ENCODE results near the gene CNTNAP2.

CNTNAP2 gene

GRCh38 chr7:147014286-147014955 lies 897.8 kb downstream of the CNTNAP2 start:
- DNase-seq (ENCODE audit: low read depth, low spot score): no peak

- no peak for DNase-seq (ENCODE audit: low read depth, low spot score)
These were observed 899.4 kb downstream of the CNTNAP2 start for GRCh38 chr7:147015999-147016398.

GRCh38 chr7:147022056-147022455 lies 905.5 kb downstream of the CNTNAP2 start:
- no peak for DNase-seq (ENCODE audit: low read depth, low spot score)

- DNase-seq (ENCODE audit: low read depth, low spot score): no peak
These were observed 906.8 kb downstream of the CNTNAP2 start for GRCh38 chr7:147023440-147023839.

GRCh38 chr7:147029953-147030352 lies 913.4 kb downstream of the CNTNAP2 start:
- no peak for DNase-seq (ENCODE audit: low read depth, low spot score)

GRCh38 chr7:147033641-147034040 lies 917.0 kb downstream of the CNTNAP2 start:
- DNase-seq (ENCODE audit: low read depth, low spot score): no peak

GRCh38 chr7:147041438-147041837 lies 924.8 kb downstream of the CNTNAP2 start:
- no peak for DNase-seq (ENCODE audit: low read depth, low spot score)

GRCh38 chr7:147044941-147045340 lies 928.3 kb downstream of the CNTNAP2 start:
- no peak for DNase-seq (ENCODE audit: low read depth, low spot score)

- DNase-seq (ENCODE audit: low read depth, low spot score): no peak
These were observed 931.1 kb downstream of the CNTNAP2 start for GRCh38 chr7:147047696-147048095.

- no peak for DNase-seq (ENCODE audit: low read depth, low spot score)
These were observed 932.3 kb downstream of the CNTNAP2 start for GRCh38 chr7:147048864-147049263.

GRCh38 chr7:147052818-147053217 lies 936.2 kb downstream of the CNTNAP2 start:
- no peak for DNase-seq (ENCODE audit: low read depth, low spot score)

GRCh38 chr7:147053746-147054145 lies 937.1 kb downstream of the CNTNAP2 start:
- DNase-seq (ENCODE audit: low read depth, low spot score): no peak

- DNase-seq (ENCODE audit: low read depth, low spot score): no peak
These were observed 943.5 kb downstream of the CNTNAP2 start for GRCh38 chr7:147060070-147060469.

GRCh38 chr7:147062897-147063296 lies 946.3 kb downstream of the CNTNAP2 start:
- DNase-seq (ENCODE audit: low read depth, low spot score): no peak

GRCh38 chr7:147068842-147069241 lies 952.2 kb downstream of the CNTNAP2 start:
- no peak for DNase-seq (ENCODE audit: low read depth, low spot score)

GRCh38 chr7:147069771-147070170 lies 953.2 kb downstream of the CNTNAP2 start:
- DNase-seq (ENCODE audit: low read depth, low spot score): no peak

- DNase-seq (ENCODE audit: low read depth, low spot score): no peak
These were observed 954.3 kb downstream of the CNTNAP2 start for GRCh38 chr7:147070886-147071285.

- no peak for DNase-seq (ENCODE audit: low read depth, low spot score)
These were observed 954.9 kb downstream of the CNTNAP2 start for GRCh38 chr7:147071536-147071935.

GRCh38 chr7:147078312-147078711 lies 961.7 kb downstream of the CNTNAP2 start:
- DNase-seq (ENCODE audit: low read depth, low spot score): no peak

GRCh38 chr7:147079083-147079482 lies 962.5 kb downstream of the CNTNAP2 start:
- DNase-seq (ENCODE audit: low read depth, low spot score): no peak

GRCh38 chr7:147079921-147080420 lies 963.4 kb downstream of the CNTNAP2 start:
- DNase-seq (ENCODE audit: low read depth, low spot score): no peak

GRCh38 chr7:147081117-147081516 lies 964.5 kb downstream of the CNTNAP2 start:
- no peak for DNase-seq (ENCODE audit: low read depth, low spot score)

- no peak for DNase-seq (ENCODE audit: low read depth, low spot score)
These were observed 972.5 kb downstream of the CNTNAP2 start for GRCh38 chr7:147089051-147089461.

GRCh38 chr7:147089608-147090007 lies 973.0 kb downstream of the CNTNAP2 start:
- no peak for DNase-seq (ENCODE audit: low read depth, low spot score)

Measured in iPS DF 19.7 (cell line).